ENCODE data around the gene PPP1R26. TPM values are rescaled to one million over a fixed set of nuclear protein-coding genes. Genes with fewer than 3 reads are reported as not detected.

Gene PPP1R26
- total and polyA plus RNA-seq, 2 of the 13 experiments (the other 11 are each of a cell fraction or from before 2014, with no cell fraction given) = 8.6 to 11.6 TPM

DNA sequence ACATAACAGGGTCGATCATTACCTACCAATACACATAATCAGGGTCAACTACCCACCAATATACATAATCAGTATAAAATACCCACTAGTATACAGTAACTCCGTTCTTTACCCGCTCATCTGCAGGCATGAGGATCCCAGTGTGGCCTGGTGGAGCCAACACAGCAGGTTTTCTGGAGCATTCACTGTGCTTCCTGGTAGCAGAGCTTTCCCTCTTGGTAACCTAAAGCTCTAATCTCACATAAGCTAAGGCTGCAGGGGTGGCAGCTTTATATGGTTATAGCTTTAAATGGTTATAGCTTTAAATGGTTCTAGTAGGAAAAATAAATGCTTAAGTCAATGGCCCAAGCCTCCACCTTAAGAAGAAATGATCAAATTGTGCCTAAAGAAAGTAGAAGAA, 53.5 kb downstream of the PPP1R26 start (continued):
- TF ChIP-seq, protein P1, sequence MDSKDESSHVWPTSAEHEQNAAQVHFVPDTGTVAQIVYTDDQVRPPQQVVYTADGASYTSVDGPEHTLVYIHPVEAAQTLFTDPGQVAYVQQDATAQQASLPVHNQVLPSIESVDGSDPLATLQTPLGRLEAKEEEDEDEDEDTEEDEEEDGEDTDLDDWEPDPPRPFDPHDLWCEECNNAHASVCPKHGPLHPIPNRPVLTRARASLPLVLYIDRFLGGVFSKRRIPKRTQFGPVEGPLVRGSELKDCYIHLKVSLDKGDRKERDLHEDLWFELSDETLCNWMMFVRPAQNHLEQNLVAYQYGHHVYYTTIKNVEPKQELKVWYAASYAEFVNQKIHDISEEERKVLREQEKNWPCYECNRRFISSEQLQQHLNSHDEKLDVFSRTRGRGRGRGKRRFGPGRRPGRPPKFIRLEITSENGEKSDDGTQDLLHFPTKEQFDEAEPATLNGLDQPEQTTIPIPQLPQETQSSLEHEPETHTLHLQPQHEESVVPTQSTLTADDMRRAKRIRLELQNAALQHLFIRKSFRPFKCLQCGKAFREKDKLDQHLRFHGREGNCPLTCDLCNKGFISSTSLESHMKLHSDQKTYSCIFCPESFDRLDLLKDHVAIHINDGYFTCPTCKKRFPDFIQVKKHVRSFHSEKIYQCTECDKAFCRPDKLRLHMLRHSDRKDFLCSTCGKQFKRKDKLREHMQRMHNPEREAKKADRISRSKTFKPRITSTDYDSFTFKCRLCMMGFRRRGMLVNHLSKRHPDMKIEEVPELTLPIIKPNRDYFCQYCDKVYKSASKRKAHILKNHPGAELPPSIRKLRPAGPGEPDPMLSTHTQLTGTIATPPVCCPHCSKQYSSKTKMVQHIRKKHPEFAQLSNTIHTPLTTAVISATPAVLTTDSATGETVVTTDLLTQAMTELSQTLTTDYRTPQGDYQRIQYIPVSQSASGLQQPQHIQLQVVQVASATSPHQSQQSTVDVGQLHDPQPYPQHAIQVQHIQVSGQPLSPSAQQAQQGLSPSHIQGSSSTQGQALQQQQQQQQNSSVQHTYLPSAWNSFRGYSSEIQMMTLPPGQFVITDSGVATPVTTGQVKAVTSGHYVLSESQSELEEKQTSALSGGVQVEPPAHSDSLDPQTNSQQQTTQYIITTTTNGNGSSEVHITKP (CRISPR knock-in tag; IDR thresholded peaks at IDR 0.05; ENCODE audit: low read depth) = no peak
- no peak for TF ChIP-seq RFXANK (CRISPR knock-in tag; IDR thresholded peaks at IDR 0.05)

DNA sequence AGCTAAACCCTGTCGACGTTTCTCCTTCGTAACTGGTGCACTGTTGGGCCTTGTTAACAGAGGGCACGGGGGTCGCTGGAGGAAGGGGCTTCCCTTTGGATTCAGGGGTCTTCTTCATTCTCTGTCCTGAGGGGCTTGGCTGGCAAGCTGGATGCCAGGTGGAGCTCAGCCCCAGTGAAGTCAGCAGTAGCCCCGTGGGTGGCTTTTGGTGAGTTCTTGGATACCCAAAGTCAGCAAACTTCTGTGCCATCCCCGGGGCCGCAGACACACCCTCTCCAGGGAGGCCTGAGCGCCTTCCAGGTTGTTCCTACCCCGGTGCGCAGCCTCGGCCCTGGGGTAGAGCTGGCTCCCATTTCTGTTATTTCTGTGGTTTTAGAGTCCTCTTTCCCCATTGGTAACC, 54.1 kb downstream of the PPP1R26 start:
- in situ Hi-C loops (cut with HindIII; ENCODE audit: extremely low pct_ligation_motif_present, low pct_unique_long_range_greater_than_20kb) (no loop called here), intact Hi-C loops (cut with micrococcal nuclease; ENCODE audit: unreplicated experiment) (no loop called here)
- ChIA-PET CTCF (ENCODE audit: low intra/inter-chr PET ratio, low total read pairs) (no interaction called here), POLR2A (no interaction called here)
- Histone ChIP-seq H3K36me3 (replicated peaks in 1 of 2; ENCODE audit: control insufficient read depth in 1 of 2, insufficient read depth in 2 of 2, low read length in 2 of 2) (no peaks in the 10 kb centered on the region), H4K20me1 (ENCODE audit: insufficient read depth, low read length) (no peaks in the 10 kb centered on the region), H3K9me3 (ENCODE audit: low read length) (no peaks in the 10 kb centered on the region), H3K4me3 (replicated peaks in 1 of 3; ENCODE audit: insufficient read depth in 1 of 3, low read depth in 2 of 3, low read length in 3 of 3) (no peak overlapping the region), H3K79me2 (ENCODE audit: insufficient read depth, low read length) (no peaks in the 10 kb centered on the region), H3K27me3 (ENCODE audit: control insufficient read depth in 1 of 2, insufficient read depth in 2 of 2, low read length in 2 of 2) (peaks cover 0 to 31% of the 10 kb centered on the region in 2 experiments; a peak in 2 of 5 replicates), H3K4me2 (ENCODE audit: low read depth, low read length) (no peak overlapping the region), H2AFZ (ENCODE audit: low read length) (no peak overlapping the region), H3K9ac (ENCODE audit: insufficient read depth, low read depth, low read length) (no peak overlapping the region), H3K4me1 (ENCODE audit: insufficient read depth, low read length) (no peaks in the 10 kb centered on the region), H3K27ac (ENCODE audit: extremely low read length, insufficient read depth, low read length) (no peak overlapping the region)
- DNase-seq (ENCODE audit: low spot score) (no peak), FAIRE-seq (no peak), ATAC-seq (no peak)
- no TSS peak for BruUV-seq (replicated peaks)
- 52% methylated on average over 9 of the region's 12 CpGs for WGBS (ENCODE audit: low lambda C conversion rate)
- no peak for TF ChIP-seq MXD4 (CRISPR knock-in tag; IDR thresholded peaks at IDR 0.05)
- no peak for TF ChIP-seq ZNF629 (CRISPR knock-in tag; conservative IDR thresholded peaks at IDR 0.05)
- TF ChIP-seq ZNF782 (CRISPR knock-in tag; IDR thresholded peaks at IDR 0.05; ENCODE audit: borderline replicate concordance) = no peak
- no peak for TF ChIP-seq POGZ (CRISPR knock-in tag; IDR thresholded peaks at IDR 0.05)
- TF ChIP-seq BCL6 (CRISPR knock-in tag; IDR thresholded peaks at IDR 0.05) = no peak
- TF ChIP-seq, protein P2, sequence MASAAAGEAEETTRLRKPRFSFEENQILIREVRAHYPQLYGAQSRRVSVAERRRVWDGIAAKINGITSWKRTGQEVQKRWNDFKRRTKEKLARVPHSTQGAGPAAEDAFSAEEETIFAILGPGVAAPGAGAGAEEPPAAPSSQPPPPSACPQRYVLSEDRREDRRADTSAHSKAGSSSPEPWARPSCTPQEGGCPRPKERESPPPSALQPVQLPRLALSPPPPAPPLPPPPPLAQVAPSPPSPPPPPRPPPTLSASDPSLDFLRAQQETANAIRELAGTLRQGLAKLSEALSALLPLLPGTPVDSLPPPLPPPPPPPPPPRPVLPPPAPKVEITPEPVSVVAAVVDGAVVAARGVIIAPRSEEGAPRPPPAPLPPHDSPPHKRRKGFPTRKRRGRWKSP (CRISPR knock-in tag; IDR thresholded peaks at IDR 0.05) = no peak
- TF ChIP-seq, protein P3, sequence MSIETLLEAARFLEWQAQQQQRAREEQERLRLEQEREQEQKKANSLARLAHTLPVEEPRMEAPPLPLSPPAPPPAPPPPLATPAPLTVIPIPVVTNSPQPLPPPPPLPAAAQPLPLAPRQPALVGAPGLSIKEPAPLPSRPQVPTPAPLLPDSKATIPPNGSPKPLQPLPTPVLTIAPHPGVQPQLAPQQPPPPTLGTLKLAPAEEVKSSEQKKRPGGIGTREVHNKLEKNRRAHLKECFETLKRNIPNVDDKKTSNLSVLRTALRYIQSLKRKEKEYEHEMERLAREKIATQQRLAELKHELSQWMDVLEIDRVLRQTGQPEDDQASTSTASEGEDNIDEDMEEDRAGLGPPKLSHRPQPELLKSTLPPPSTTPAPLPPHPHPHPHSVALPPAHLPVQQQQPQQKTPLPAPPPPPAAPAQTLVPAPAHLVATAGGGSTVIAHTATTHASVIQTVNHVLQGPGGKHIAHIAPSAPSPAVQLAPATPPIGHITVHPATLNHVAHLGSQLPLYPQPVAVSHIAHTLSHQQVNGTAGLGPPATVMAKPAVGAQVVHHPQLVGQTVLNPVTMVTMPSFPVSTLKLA (IDR thresholded peaks at IDR 0.05) = no peak
- TF ChIP-seq MIER2 (CRISPR knock-in tag; IDR thresholded peaks at IDR 0.05) = no peak
- no peak for TF ChIP-seq ZNF235 (CRISPR knock-in tag; IDR thresholded peaks at IDR 0.05; ENCODE audit: borderline replicate concordance)
- no peak for TF ChIP-seq ZNF264 (CRISPR knock-in tag; IDR thresholded peaks at IDR 0.05)
- TF ChIP-seq ZBTB42 (CRISPR knock-in tag; IDR thresholded peaks at IDR 0.05) = no peak
- TF ChIP-seq, protein P4, sequence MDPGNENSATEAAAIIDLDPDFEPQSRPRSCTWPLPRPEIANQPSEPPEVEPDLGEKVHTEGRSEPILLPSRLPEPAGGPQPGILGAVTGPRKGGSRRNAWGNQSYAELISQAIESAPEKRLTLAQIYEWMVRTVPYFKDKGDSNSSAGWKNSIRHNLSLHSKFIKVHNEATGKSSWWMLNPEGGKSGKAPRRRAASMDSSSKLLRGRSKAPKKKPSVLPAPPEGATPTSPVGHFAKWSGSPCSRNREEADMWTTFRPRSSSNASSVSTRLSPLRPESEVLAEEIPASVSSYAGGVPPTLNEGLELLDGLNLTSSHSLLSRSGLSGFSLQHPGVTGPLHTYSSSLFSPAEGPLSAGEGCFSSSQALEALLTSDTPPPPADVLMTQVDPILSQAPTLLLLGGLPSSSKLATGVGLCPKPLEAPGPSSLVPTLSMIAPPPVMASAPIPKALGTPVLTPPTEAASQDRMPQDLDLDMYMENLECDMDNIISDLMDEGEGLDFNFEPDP (CRISPR knock-in tag; conservative IDR thresholded peaks at IDR 0.05) = no peak

Data from HepG2 (cell line).